Measurements from ENCODE around the gene LSM4.

DNA sequence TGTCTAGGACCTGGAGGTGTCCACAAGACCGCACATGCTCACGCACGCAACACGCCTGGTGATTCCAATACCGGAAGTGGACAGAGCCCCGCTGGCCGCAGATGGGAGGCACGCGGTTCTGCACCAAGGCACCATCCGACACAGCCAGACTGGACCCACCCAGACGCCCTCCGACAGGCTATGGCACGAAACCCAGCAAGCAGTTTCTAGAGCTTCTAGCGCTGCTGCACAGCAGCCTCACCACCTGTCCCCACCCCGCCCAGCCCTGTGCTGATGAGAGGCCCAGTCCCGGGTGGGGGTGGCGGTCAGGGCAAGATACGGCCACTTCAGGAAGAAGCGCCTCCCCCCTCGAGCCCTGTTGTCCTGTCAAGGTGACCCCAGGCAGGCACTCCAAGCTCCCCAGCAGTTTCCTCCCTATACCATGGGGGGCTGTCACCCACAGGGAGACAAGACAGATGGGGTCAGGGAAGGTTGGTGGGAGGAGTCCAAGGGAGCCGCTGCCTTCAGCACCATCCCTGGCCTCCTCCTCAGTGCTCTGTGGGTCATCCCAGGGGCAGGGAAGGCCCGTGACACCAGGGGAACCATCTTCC is 11.3 kb downstream of the LSM4 start:
- TF ChIP-seq, protein P1, sequence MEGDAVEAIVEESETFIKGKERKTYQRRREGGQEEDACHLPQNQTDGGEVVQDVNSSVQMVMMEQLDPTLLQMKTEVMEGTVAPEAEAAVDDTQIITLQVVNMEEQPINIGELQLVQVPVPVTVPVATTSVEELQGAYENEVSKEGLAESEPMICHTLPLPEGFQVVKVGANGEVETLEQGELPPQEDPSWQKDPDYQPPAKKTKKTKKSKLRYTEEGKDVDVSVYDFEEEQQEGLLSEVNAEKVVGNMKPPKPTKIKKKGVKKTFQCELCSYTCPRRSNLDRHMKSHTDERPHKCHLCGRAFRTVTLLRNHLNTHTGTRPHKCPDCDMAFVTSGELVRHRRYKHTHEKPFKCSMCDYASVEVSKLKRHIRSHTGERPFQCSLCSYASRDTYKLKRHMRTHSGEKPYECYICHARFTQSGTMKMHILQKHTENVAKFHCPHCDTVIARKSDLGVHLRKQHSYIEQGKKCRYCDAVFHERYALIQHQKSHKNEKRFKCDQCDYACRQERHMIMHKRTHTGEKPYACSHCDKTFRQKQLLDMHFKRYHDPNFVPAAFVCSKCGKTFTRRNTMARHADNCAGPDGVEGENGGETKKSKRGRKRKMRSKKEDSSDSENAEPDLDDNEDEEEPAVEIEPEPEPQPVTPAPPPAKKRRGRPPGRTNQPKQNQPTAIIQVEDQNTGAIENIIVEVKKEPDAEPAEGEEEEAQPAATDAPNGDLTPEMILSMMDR (IDR thresholded peaks at IDR 0.05; ENCODE audit: insufficient read depth, low read length, poor library complexity, severe bottlenecking): no peak
- TF ChIP-seq EZH2phosphoT487 (conservative IDR thresholded peaks at IDR 0.05; ENCODE audit: low read length): no peak
